GM13977 (cell line): ENCODE data around the gene DNAH6.

Experiments
- DNase-seq: peaks from one replicate; pipeline ENCODE4 v3.0.0; 2012; ENCODE audit warnings: low spot score
- CTCF ChIP-seq: IDR thresholded peaks from 2 replicates; pipeline ENCODE4 v1.5.1; 2012; ENCODE audit warnings: mild to moderate bottlenecking, control low read depth; ENCODE audit not compliant: insufficient read depth; ENCODE audit errors: extremely low read depth, missing control alignments
- in situ Hi-C: fragments of 300-500 bp; cut with MboI; formaldehyde crosslinking; loops from one replicate; pipeline ENCODE4 v1.12.0; 2022; ENCODE audit warnings: low sequenced_read_pairs, low pct_unique_long_range_greater_than_20kb, mixed read lengths, inconsistent platforms; ENCODE audit not compliant: unreplicated experiment

Gene DNAH6

GRCh38 chr2:84723831-84724230 lies 207.5 kb downstream of the DNAH6 start:
- in situ Hi-C loops: no loop called here
- no peak for TF ChIP-seq CTCF
- DNase-seq: no peak

- DNase-seq: no peak
- no peak for TF ChIP-seq CTCF
- in situ Hi-C loops: no loop called here
Observed at GRCh38 chr2:84725717-84726116, 209.4 kb downstream of the DNAH6 start.

- in situ Hi-C loops: no loop called here
- no peak for TF ChIP-seq CTCF
- no peak for DNase-seq
Observed at GRCh38 chr2:84727315-84727714, 211.0 kb downstream of the DNAH6 start.

- in situ Hi-C loops: no loop called here
- no peak for DNase-seq
- no peak for TF ChIP-seq CTCF
Observed at GRCh38 chr2:84729224-84729623, 212.9 kb downstream of the DNAH6 start.

- no peak for TF ChIP-seq CTCF
- no peak for DNase-seq
- in situ Hi-C loops: no loop called here
Observed at GRCh38 chr2:84731185-84731584, 214.9 kb downstream of the DNAH6 start.

GRCh38 chr2:84732897-84733778 lies 216.8 kb downstream of the DNAH6 start:
- in situ Hi-C loops: no loop called here
- no peak for DNase-seq
- TF ChIP-seq CTCF: no peak
